ENCODE results near the gene MAP2K5.
A peak's percentile ranks its signal among the peaks of the same experiment; 100 is the strongest.

The MAP2K5 gene

DNA sequence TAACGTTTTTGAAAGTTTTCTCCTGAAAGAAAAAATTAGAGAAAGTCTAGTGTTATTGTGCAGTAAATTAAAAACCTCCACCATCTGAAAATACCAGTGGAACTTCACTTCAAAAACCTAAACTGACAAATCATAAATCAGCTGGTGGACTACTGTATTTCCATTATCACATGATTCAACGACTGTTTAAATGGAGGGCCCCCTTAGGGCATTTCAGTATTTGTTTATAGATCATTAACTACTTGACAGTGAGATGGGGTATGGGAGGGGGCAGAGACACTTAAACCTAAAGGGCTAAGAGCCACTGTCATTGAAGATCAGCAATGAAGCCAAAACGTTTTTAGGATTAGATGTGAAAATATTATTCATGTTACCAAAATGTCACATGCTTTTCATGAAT lies 30.4 kb upstream of the MAP2K5 start:
- no peak for DNase-seq (ENCODE audit: low read depth)
- H3K4me3 ChIP-seq (ENCODE audit: low read length): no peak overlapping the region
- TF ChIP-seq, protein P1, sequence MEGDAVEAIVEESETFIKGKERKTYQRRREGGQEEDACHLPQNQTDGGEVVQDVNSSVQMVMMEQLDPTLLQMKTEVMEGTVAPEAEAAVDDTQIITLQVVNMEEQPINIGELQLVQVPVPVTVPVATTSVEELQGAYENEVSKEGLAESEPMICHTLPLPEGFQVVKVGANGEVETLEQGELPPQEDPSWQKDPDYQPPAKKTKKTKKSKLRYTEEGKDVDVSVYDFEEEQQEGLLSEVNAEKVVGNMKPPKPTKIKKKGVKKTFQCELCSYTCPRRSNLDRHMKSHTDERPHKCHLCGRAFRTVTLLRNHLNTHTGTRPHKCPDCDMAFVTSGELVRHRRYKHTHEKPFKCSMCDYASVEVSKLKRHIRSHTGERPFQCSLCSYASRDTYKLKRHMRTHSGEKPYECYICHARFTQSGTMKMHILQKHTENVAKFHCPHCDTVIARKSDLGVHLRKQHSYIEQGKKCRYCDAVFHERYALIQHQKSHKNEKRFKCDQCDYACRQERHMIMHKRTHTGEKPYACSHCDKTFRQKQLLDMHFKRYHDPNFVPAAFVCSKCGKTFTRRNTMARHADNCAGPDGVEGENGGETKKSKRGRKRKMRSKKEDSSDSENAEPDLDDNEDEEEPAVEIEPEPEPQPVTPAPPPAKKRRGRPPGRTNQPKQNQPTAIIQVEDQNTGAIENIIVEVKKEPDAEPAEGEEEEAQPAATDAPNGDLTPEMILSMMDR (conservative IDR thresholded peaks at IDR 0.05; ENCODE audit: low read depth, low read length): no peak

DNA sequence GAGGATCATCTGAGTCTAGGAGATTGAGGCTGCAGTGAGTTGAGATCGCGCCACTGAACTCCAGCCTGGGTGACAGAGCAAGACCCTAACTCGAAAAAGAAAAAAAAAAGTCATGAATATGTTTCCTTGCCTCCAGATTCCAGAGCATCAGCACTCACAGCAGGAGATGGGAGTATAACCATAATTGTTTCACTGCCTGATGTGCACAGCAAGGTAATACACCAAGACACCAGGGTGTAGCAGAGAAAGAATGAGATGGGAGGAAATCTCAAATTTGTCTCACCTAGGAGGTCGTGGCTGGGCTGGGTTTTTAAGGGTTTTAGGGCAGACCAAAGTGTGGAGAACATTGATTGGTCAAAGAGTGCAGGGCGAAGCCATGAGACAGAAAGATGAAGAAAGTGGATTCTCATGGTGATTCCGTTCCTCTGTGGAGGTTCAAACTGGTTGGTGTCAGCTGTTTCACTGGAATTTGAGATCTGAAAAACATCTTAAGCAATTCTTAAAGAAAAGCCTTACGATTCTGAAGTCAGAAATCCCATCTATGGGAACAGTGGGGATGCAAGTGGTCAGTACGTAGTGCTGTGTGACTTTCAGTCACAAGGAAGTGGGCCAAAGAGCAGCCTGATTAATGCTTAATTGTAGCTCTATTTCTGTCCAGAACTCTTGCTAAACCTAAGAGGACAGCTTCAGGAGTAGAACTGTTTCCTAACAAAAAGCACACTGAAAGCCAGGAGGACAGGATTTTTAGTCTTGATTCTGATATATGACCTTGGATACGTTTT lies 29.4 kb upstream of the MAP2K5 start:
- TF ChIP-seq, protein P1 (conservative IDR thresholded peaks at IDR 0.05; ENCODE audit: low read depth, low read length): no peak
- DNase-seq (ENCODE audit: low read depth): no peak
- H3K4me3 ChIP-seq (ENCODE audit: low read length): no peak overlapping the region

DNA sequence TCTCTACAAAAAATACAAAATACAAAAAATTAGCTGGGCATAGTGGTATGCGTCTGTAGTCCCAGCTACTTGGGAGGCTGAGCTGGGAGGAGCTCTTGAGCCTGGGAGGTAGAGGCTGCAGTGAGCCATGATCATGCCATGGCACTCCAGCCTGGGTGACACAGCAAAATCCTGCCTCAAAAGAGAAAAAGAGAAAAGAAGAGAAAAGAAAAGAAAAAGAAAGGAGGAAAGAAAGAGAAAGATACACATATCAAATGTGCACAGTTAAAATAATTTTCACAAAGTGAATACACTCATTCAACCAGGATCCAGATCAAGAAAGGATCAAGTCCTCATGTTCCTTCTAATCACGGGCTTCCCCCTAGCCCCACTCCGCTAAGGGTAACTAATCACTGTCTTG lies 27.4 kb upstream of the MAP2K5 start:
- no peak overlapping the region for H3K4me3 ChIP-seq (ENCODE audit: low read length)
- no peak for DNase-seq (ENCODE audit: low read depth)
- TF ChIP-seq, protein P1 (conservative IDR thresholded peaks at IDR 0.05; ENCODE audit: low read depth, low read length): no peak

DNA sequence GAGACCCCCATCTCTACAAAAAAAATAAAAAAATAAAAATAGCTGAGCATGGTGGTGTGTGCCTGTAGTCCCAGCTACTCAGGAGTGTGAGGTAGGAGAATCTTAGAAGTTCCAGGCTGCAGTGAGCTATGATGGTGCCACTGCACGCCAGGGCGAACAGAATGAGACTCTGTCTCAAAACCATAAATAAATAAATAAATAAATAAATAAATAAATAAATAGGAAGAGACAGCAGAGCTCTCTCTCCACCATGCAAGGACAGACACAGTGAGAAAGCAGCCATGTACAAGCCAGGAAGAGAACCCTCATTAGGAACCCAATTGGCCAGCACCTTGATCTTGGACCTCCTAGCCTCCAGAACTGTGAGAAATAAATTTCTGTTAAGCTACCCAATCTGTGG lies 26.9 kb upstream of the MAP2K5 start:
- DNase-seq (ENCODE audit: low read depth): no peak
- TF ChIP-seq, protein P1 (conservative IDR thresholded peaks at IDR 0.05; ENCODE audit: low read depth, low read length): no peak
- H3K4me3 ChIP-seq (ENCODE audit: low read length): no peak overlapping the region

DNA sequence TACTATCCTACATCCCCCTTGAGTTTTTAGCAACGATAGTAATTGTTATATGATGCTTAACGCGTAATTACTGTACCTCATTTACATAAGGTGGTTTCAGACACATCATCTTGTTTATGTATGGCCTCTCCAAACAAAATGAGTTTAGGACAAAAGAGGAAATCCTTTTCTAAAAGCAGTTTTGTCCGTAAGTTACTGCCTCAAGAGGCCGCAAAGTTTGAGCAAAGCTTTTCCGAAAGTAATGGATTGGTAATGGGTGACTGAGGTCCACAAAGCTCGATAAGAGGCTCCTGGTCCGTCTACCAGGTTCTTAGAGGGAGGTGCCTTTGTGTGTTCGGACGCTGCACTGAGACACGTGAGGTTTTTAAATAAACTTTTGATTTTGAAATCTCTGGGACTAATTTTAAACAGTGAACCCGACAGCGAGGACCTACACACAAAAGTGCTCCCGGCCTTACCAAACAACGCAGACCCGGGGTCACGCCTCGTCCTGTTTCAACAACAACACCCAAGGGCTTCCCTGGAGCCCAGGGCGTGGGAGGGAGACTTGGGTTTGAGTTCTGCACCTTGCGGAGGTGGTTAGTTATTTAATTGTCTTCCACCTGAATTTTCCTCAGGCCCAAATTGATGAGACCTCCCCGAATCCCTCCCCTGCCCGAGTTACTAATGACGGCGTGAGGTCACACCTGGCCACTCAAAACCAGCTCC lies 22.0 kb upstream of the MAP2K5 start:
- TF ChIP-seq, protein P1 (conservative IDR thresholded peaks at IDR 0.05; ENCODE audit: low read depth, low read length): no peak
- peak overlapping the region; percentile 66 for H3K4me3 ChIP-seq (ENCODE audit: low read length)
- no peak for DNase-seq (ENCODE audit: low read depth)

DNA sequence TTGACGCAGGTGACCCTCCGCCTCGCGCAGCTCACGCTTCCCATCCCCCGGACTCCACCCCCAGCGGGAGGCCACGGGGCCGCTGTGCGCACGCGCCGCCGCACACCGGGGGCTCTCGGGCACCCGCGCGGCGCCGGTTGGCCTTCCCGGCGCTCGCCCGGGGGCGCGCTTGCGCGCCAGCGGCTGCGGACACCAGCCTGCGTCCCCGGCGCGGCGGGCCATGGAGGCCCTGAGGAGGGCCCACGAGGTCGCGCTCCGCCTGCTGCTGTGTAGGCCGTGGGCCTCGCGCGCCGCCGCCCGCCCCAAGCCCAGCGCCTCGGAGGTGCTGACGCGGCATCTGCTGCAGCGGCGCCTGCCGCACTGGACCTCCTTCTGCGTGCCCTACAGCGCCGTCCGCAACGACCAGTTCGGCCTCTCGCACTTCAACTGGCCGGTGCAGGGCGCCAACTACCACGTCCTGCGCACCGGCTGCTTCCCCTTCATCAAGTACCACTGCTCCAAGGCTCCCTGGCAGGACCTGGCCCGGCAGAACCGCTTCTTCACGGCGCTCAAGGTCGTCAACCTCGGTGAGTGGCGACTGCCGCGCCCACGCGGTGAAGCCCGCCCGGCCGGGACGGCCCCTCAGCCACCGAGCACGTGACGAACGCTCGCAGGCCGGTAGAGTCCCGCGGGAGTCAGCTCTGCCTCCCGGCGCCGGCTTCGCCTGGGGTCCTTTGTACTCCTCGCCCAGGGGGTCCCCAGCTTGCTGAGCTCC lies 21.3 kb upstream of the MAP2K5 start, which contains the start of gene C15orf61:
Gene C15orf61 (plus strand): TSS at position 103 of the 754 bp plus-strand sequence. CDS start 118 bp downstream, at position 221.
- TF ChIP-seq, protein P1 (conservative IDR thresholded peaks at IDR 0.05; ENCODE audit: low read depth, low read length): no peak
- peak; percentile 27 for DNase-seq (ENCODE audit: low read depth)
- H3K4me3 ChIP-seq (ENCODE audit: low read length): peak within 1 kb of the TSS; percentile 66
